Measurements from ENCODE around the gene ZFP36.

ZFP36 gene

DNA sequence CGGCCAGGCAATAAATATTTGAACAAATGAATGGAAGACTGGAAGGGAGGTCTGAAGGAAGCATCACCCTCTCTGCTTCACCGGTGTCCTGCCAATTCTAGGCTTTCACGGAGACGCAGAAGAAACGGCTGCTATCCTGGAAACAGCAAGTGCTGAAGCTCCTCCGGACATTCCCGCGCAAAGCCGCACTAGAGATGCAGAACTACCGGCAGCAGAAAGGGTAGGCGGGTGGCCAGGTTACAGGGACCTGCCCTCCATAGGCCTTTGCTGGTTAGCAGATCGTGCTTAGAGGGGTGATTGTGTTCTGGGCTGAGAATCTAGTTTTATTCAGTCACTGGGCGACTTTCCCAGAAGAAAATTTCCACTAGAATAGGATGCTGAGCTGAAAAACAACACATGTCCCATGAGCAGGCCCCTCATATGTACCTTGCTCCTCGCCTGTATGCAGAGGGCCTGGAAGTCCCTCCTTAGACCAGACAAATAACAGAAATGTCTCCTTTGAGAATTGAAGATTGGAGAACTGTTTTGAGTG, 26.7 kb upstream of the ZFP36 start:
- no peak for DNase-seq (ENCODE audit: low read depth)
- no peak overlapping the region for H3K4me3 ChIP-seq (ENCODE audit: low read depth, low read length)
- TF ChIP-seq, protein P1, sequence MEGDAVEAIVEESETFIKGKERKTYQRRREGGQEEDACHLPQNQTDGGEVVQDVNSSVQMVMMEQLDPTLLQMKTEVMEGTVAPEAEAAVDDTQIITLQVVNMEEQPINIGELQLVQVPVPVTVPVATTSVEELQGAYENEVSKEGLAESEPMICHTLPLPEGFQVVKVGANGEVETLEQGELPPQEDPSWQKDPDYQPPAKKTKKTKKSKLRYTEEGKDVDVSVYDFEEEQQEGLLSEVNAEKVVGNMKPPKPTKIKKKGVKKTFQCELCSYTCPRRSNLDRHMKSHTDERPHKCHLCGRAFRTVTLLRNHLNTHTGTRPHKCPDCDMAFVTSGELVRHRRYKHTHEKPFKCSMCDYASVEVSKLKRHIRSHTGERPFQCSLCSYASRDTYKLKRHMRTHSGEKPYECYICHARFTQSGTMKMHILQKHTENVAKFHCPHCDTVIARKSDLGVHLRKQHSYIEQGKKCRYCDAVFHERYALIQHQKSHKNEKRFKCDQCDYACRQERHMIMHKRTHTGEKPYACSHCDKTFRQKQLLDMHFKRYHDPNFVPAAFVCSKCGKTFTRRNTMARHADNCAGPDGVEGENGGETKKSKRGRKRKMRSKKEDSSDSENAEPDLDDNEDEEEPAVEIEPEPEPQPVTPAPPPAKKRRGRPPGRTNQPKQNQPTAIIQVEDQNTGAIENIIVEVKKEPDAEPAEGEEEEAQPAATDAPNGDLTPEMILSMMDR (IDR thresholded peaks at IDR 0.05; ENCODE audit: insufficient read depth, low read depth, low read length, missing control alignments): no peak

DNA sequence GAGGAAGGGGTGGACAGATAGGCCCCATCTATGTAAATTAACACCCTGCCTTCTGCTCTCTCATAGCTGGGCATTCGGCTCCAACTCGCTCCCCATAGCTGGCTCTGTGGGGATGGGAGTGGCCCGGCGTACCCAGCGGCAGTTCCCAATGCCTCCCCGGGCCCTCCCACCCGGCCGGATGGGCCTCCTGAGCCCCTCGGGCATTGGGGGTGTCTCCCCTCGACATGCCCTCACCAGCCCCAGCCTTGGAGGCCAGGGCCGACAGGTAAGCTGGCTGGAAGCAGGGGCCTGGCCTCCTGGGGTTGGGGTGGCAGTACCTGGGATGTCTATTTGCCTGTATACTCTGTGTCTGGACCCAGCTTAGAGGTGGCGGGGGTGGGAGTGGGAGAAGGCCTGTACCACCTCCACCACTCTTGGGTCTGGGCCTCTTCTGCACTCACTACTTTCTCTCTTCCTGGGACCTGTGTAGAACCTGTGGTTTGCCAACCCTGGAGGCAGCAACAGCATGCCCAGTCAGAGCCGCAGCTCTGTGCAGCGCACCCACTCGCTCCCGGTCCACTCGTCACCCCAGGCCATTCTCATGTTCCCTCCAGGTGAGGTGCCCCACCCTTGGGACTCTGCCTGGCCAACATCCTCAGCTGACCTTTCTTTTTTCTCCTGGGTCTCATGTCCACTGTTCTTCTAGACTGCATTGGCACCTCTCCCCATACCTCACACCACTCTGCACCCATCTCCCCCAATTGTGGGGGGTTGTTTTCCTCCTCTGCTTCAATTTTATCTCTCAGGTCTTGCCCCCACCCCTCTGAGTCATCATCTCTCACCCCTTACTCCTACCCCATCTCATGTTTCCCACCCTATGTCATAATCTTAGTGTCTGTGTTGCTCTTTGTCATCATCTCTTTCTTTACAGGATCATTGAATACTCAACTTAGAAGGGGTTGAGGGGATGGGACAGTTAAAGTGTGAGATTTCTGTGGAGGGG, 25.8 kb upstream of the ZFP36 start:
- TF ChIP-seq, protein P1 (IDR thresholded peaks at IDR 0.05; ENCODE audit: insufficient read depth, low read depth, low read length, missing control alignments): no peak
- DNase-seq (ENCODE audit: low read depth): no peak
- no peak overlapping the region for H3K4me3 ChIP-seq (ENCODE audit: low read depth, low read length)

DNA sequence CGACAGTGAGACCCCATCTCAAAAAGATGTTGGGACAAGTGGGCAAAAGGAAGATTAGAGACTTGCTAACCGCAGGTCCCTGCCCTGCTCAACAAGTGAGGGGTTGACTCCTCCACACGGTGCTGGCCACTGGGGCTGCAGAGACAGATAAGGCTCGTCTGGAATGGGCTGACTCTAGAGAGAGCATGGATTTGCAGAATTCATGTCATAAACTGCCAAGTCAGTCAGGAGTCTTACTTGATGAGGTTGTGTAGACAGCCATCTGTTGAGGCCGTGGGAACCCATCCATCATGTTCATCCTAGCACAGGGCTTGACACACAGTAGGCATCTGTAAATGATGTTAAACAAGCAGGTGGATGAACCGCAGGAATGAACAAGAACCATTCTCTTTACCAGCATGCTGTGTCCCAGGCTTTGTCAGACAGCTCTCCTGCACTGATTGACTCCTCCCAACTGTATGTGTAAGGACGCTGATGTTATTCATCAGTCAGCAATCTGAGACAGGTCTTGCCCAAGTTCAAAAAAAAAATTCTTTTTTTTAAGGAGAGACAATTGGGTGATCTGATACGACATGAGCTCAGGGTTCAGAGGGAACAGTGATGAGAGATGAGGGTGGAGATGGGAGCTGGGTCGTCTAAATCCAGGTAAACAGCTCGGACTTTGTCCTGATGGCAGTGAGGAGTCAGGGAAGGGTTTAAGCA, 24.6 kb upstream of the ZFP36 start:
- TF ChIP-seq, protein P1 (IDR thresholded peaks at IDR 0.05; ENCODE audit: insufficient read depth, low read depth, low read length, missing control alignments): no peak
- no peak for DNase-seq (ENCODE audit: low read depth)
- no peak overlapping the region for H3K4me3 ChIP-seq (ENCODE audit: low read depth, low read length)

DNA sequence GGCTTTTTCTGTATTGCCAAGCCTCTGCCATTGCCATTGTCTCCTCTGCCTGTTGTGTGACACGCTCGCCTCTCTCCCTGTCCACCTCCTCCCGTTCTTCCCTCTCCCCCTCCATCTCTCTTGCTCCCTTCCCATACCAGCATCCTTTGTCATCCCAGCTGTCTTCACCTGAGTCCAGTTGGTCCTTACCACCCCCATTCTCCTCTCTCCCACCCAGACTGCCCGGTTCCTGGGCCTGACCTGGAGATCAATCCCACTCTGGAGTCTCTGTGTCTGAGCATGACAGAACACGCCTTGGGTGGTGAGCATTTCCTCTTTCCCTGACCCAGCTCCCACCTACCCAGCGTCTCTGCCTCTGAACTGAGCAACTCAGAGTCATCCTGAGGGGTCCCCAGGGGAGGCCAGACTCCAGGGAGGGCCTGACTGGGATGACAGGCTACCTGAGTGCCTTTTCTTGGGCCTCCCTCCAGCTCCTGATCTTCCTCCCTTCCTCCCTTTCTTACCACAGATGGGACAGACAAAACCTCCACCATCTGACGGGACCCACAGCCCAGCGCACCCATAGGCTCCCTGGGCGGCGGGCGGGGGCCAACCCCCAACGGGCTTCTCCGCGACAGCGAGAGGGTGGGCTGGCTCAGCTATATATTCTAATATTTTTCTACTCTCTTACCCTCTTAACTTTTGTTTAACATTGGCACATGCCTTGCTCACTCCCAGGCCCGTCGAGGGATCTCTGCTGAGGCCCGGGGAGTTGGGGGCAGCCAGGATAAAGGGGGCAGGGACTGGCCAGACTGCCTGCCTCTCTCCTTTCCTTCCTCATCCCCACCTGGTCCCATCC, 23.4 kb upstream of the ZFP36 start:
- no peak overlapping the region for H3K4me3 ChIP-seq (ENCODE audit: low read depth, low read length)
- TF ChIP-seq, protein P1 (IDR thresholded peaks at IDR 0.05; ENCODE audit: insufficient read depth, low read depth, low read length, missing control alignments): no peak
- no peak for DNase-seq (ENCODE audit: low read depth)

DNA sequence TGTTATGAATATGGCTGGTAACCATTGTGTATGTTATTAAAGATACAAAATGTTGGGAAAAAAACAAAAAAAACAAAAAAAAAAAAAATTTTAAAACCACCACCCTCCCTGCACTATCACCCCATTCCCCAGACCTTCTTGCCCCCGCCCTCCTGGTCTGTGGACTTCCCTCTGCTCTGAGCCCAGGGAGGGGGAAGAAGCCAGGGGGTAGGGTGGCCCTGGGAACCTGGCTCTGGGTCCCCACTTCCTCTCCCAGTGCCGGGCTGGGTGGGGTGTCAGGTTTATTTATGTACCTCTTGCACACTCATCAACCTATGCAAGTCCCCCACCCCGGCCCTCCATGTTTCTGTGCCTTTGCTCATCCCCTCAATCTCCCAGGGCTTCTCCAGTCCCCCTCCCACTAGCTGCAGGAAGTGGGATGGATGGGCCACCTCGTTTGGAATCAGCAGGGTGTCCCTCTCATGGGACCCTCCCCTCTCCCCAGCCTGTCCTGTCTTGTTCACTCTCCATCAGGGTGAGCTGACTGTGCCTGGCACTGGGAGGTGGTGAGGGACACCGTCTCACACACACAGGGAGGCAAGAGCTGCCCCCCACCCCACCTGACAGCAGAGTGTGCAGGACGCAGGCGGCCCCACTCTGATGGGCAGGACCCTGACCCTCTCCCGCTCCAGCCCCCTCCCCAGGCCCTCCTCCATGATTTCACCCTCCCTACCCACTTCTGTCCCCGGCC, 21.6 kb upstream of the ZFP36 start:
- TF ChIP-seq, protein P1 (IDR thresholded peaks at IDR 0.05; ENCODE audit: insufficient read depth, low read depth, low read length, missing control alignments): no peak
- DNase-seq (ENCODE audit: low read depth): no peak
- no peak overlapping the region for H3K4me3 ChIP-seq (ENCODE audit: low read depth, low read length)
